GM23338 (cell line): ENCODE measurements around the gene ZSWIM3.
"Not testable (repeated sequence)": the region's sequence is repeated elsewhere in the genome, so short reads cannot be mapped to it uniquely, and the experiment has no call there.

Experiments used
- CREB1 ChIP-seq: fragments of 250-450 bp; sonication (Bioruptor Pico); IDR thresholded peaks from 2 replicates; pipeline ENCODE4 v1.5.0; 2020; ENCODE audit warnings: low read depth, mild to moderate bottlenecking, moderate library complexity
- ETS1 ChIP-seq: IDR thresholded peaks from 2 replicates; pipeline ENCODE4 v1.6.1; 2016; ENCODE audit warnings: antibody characterized with exemption
- EZH2 ChIP-seq: fragments of 200-600 bp; sonication (generic); IDR thresholded peaks from one replicate; pipeline ENCODE4 v1.8.0; 2017; ENCODE audit warnings: antibody characterized with exemption, mild to moderate bottlenecking, low read depth; ENCODE audit not compliant: unreplicated experiment
- EZH2phosphoT487 ChIP-seq: fragments of 200-600 bp; sonication (generic); IDR thresholded peaks from one replicate; pipeline ENCODE4 v1.8.1; 2018; ENCODE audit warnings: antibody characterized with exemption; ENCODE audit not compliant: unreplicated experiment
- JUNB ChIP-seq: IDR thresholded peaks from one replicate; pipeline ENCODE4 v1.6.1; 2016; ENCODE audit warnings: antibody characterized with exemption; ENCODE audit not compliant: unreplicated experiment
- NANOG ChIP-seq: IDR thresholded peaks from 2 replicates; pipeline ENCODE4 v1.6.1; 2016; ENCODE audit warnings: antibody characterized with exemption, borderline replicate concordance
- POLR2AphosphoS5 ChIP-seq: IDR thresholded peaks from 2 replicates; pipeline ENCODE4 v1.6.1; 2016; ENCODE audit warnings: antibody characterized with exemption, low read depth
- ZNF114 ChIP-seq: fragments of 250-450 bp; sonication (Bioruptor Pico); IDR thresholded peaks from 2 replicates; pipeline ENCODE4 v1.5.0; 2020; ENCODE audit warnings: mild to moderate bottlenecking, moderate library complexity
- ZNF462 ChIP-seq: fragments of 250-450 bp; sonication (Bioruptor Pico); IDR thresholded peaks from 2 replicates; pipeline ENCODE4 v1.5.0; 2020; ENCODE audit warnings: mild to moderate bottlenecking, moderate library complexity
- TF ChIP-seq, protein P1 (sequence below), 2 experiments: fragments of 200-600 bp in 1 of 2; sonication (generic) in 1 of 2; conservative IDR thresholded peaks; 2 replicates each; pipeline versions ENCODE4 v1.5.1 to v1.6.1; 2016 to 2017; ENCODE audit warnings: antibody characterized with exemption in 2 of 2, low read depth in 2 of 2, mild to moderate bottlenecking in 2 of 2, moderate library complexity in 1 of 2
- TF ChIP-seq, protein P2 (sequence below): IDR thresholded peaks from one replicate; pipeline ENCODE4 v1.6.1; 2018; ENCODE audit warnings: antibody characterized with exemption; ENCODE audit not compliant: unreplicated experiment

- TF ChIP-seq, protein P1, sequence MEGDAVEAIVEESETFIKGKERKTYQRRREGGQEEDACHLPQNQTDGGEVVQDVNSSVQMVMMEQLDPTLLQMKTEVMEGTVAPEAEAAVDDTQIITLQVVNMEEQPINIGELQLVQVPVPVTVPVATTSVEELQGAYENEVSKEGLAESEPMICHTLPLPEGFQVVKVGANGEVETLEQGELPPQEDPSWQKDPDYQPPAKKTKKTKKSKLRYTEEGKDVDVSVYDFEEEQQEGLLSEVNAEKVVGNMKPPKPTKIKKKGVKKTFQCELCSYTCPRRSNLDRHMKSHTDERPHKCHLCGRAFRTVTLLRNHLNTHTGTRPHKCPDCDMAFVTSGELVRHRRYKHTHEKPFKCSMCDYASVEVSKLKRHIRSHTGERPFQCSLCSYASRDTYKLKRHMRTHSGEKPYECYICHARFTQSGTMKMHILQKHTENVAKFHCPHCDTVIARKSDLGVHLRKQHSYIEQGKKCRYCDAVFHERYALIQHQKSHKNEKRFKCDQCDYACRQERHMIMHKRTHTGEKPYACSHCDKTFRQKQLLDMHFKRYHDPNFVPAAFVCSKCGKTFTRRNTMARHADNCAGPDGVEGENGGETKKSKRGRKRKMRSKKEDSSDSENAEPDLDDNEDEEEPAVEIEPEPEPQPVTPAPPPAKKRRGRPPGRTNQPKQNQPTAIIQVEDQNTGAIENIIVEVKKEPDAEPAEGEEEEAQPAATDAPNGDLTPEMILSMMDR (conservative IDR thresholded peaks at IDR 0.05; ENCODE audit: low read depth in 2 of 2), result not testable (repeated sequence)
- TF ChIP-seq POLR2AphosphoS5; CREB1; ZNF462 (CRISPR knock-in tag); EZH2; JUNB; EZH2phosphoT487; NANOG; ZNF114 (CRISPR knock-in tag); ETS1: not testable (repeated sequence)
- TF ChIP-seq, protein P2, sequence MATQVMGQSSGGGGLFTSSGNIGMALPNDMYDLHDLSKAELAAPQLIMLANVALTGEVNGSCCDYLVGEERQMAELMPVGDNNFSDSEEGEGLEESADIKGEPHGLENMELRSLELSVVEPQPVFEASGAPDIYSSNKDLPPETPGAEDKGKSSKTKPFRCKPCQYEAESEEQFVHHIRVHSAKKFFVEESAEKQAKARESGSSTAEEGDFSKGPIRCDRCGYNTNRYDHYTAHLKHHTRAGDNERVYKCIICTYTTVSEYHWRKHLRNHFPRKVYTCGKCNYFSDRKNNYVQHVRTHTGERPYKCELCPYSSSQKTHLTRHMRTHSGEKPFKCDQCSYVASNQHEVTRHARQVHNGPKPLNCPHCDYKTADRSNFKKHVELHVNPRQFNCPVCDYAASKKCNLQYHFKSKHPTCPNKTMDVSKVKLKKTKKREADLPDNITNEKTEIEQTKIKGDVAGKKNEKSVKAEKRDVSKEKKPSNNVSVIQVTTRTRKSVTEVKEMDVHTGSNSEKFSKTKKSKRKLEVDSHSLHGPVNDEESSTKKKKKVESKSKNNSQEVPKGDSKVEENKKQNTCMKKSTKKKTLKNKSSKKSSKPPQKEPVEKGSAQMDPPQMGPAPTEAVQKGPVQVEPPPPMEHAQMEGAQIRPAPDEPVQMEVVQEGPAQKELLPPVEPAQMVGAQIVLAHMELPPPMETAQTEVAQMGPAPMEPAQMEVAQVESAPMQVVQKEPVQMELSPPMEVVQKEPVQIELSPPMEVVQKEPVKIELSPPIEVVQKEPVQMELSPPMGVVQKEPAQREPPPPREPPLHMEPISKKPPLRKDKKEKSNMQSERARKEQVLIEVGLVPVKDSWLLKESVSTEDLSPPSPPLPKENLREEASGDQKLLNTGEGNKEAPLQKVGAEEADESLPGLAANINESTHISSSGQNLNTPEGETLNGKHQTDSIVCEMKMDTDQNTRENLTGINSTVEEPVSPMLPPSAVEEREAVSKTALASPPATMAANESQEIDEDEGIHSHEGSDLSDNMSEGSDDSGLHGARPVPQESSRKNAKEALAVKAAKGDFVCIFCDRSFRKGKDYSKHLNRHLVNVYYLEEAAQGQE, result not testable (repeated sequence)
These were observed 27.7 kb upstream of the ZSWIM3 start for GRCh38 chr20:45829673-45830106.
